M059J (cell line): ENCODE data around the gene STX10. TPM values are rescaled to one million over a fixed set of nuclear protein-coding genes. Genes with fewer than 3 reads are reported as not detected.
"Not testable (repeated sequence)": the region's sequence is repeated elsewhere in the genome, so short reads cannot be mapped to it uniquely, and the experiment has no call there.

ENCODE experiments used
- DNase-seq: peaks from one replicate; pipeline ENCODE4 v3.0.0-alpha.2; 2012; ENCODE audit warnings: low read depth
- total RNA-seq: library from RNA; depleted of rRNA; stranded (reverse); fragments of >200 nt; shearing (Covaris generic); gene quantifications from 2 replicates; pipeline ENCODE4 v1.2.3, GENCODE V29; 2014; rRNA removed

The STX10 gene
- 122 and 124 TPM in 2 replicates for total RNA-seq

GRCh38 chr19:13150187-13150930 lies at the start of gene STX10, which contains the start of gene IER2:
Gene STX10, minus strand, starts transcription at chr19:13150375. Its CDS starts 202 bp downstream, at chr19:13150173.
Gene IER2, plus strand, starts transcription at chr19:13150411. Its CDS starts 2,776 bp downstream, at chr19:13153187.
- peak; percentile 97 for DNase-seq

- no peak for DNase-seq
Observed at GRCh38 chr19:13198634-13199033, 48.5 kb upstream of the STX10 start.

- DNase-seq: no peak
Observed at GRCh38 chr19:13195678-13196077, 45.5 kb upstream of the STX10 start.

DNA sequence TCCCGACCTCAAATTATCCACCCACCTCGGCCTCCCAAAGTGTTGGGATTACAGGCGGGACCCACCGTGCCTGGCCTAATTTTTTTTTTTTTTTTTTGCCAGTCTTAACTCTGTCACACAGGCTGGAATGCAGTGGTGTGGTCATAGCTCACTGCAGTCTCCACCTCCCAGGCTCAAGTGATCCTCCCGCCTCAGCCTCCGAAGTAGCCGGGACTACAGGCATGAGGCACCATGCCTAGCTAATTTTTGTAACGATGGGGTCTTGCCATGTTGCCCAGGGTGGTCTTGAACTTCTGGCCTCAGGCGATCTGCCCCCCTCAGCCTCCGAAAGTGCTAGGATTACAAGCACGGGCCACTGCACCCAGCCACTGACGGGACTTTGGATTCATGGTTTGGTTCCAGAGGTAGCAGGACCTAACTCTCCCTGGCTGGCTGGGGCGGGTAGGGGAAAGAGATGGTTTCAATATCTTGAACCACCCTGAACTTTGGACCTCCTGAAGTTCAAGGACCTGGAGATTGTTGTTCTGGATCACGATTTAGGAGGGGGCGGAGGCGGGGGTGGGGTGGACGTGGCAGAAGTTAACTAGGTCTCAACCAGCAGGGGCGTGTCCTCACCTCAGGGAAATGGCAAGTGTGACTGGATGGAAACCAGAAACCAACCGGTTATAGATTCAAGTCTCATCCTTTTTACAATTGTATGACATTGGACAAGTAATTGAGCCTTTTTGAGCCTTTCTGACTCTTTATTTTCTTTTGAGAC lies 40.8 kb upstream of the STX10 start:
- no peak for DNase-seq

- no peak for DNase-seq
Observed at GRCh38 chr19:13189600-13189999, 39.4 kb upstream of the STX10 start.

DNA sequence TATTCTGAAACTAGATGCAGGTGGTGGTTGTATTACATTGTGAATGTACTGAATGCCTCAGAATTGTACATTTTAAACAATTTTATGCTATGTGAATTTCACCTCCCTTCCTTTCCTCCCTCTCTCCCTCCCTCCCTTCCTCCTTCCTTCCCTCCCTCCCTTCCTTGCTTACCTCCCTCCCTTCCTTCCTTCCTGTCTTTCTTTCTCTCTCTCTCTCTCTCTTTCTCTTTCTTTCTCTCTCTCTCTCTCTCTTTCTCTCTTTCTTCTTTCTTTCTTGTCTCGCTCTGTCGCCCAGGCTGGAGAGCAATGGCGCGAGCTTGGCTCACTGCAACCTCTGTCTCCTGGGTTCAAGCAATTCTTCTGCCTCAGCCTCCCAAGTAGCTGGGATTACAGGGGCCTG lies 37.2 kb upstream of the STX10 start:
- DNase-seq: no peak

- DNase-seq: not testable (repeated sequence)
Observed at GRCh38 chr19:13186688-13187087, 36.5 kb upstream of the STX10 start.

- DNase-seq: not testable (repeated sequence)
Observed at GRCh38 chr19:13185763-13186657, 35.8 kb upstream of the STX10 start.

DNA sequence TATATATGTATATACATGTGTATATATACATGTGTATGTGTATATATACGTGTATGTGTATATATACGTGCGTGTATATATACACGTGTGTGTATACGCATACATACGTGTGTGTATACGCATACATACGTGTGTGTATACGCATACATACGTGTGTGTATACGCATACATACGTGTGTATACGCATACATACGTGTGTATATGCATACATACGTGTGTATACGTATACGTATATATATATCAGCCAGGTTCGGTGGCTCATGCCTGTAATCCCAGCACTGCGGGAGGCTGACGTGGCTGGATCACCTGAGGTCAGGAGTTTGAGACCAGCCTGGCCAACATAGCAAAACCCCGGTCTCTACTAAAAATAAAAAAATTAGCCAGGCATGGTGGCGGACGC lies 34.8 kb upstream of the STX10 start:
- not testable (repeated sequence) for DNase-seq

GRCh38 chr19:13181747-13182388 lies 31.7 kb upstream of the STX10 start:
- peak; percentile 80 for DNase-seq

GRCh38 chr19:13178291-13178690 lies 28.1 kb upstream of the STX10 start:
- DNase-seq: not testable (repeated sequence)

- DNase-seq: not testable (repeated sequence)
Observed at GRCh38 chr19:13177584-13177983, 27.4 kb upstream of the STX10 start.

GRCh38 chr19:13176345-13176744 lies 26.2 kb upstream of the STX10 start:
- DNase-seq: peak; percentile 71

- DNase-seq: no peak
Observed at GRCh38 chr19:13173139-13173737, 23.1 kb upstream of the STX10 start.

GRCh38 chr19:13172346-13173138 lies 22.4 kb upstream of the STX10 start:
- peak; percentile 97 for DNase-seq

DNA sequence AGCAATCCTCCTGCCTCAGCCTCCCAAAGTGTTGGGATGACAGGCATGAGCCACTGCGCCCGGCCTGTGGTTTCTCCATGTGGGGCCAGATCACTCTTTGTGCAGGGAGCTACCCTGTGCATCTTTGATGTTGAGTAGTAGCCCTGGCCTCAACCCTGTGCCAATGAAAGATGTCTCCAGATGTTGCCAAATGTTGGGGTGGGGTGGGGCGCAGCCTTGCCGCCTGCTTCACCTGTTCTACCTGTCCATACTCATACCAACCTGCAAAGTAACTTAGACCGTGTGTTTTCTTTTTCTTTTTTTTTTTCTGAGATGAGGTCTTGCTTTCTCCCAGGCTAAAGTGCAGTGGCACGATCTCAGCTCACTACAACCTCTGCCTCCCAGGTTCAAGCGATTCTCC lies 21.0 kb upstream of the STX10 start:
- no peak for DNase-seq

DNA sequence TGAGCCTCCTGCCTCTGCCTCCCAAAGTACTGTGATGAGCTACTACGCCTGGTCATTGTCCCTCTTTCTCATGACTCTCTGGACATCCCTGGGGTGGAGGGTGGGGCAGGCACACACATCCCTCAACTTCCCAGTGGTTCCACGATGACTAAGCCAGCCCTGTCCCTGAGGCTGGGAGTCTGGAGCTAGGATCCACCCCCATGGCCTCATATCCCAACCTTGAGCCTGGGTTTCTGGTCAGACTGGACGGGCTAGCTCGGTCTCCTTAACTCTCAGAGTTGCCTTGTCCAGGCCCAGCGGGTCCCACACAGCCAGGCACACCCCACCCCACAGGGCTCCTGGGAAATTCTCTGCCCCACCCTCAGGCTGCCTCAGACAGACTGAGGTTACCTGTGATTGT lies 19.6 kb upstream of the STX10 start:
- DNase-seq: peak; percentile 93

DNA sequence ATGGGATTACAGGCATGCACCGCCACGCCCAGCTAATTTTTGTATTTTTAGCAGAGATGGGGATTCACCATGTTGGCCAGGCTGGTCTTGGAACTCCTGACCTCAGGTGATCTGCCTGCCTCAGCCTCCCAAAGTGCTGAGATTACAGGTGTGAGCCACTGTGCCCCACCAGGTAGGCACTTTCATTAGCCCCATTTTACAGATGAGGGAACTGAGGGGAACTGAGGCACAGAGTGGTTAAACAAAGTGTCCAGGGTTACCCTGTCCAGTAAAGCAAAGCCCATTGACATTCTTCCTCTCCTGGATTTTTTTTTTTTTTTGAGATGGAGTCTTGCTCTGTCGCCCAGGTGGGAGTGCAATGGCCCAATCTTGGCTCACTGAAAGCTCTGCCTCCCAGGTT lies 16.0 kb upstream of the STX10 start:
- not testable (repeated sequence) for DNase-seq

DNA sequence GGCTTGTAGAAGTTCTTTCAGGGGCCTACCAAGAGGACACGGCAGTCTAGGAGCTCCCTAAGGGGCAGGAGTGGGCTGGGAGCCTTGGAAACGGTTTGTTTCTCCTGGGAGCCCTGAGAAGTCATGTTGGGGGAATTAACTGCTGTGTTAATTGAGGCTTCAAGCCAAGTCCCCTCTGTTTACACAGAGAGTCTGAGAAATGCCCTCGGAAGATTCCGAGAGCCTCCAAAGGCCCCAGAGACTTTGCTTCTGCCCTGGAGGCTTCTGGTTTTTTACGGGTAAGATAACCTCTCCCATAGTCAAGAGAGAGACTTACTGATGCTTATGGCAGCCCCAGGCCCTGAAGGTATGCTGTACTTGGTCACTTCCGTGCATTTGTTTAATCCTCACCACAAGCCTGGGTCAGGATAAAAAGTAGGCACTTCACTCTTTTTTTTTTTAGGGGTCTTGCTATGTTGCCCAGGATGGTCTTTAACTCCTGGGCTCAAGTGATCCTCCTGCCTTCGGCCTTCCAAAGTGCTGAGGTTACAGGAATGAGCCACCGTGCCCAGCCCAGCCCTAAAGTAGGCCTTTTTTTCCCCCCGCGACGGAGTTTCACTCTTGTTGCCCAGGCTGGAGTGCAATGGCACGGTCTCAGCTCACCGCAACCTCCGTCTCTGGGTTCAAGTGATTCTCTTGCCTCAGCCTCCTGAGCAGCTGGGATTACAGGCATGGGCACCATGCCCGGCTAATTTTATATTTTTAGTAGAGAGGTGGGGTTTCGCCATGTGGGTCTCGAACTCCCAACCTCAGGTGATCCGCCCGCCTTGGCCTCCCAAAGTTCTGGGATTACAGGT lies 15.2 kb upstream of the STX10 start:
- peak; percentile 91 for DNase-seq
